ENCODE measurements around the gene CYP3A4.

GRCh38 chr7:99709838-99710578, 74.0 kb downstream of the CYP3A4 start:
- TF ChIP-seq CTCF (IDR thresholded peaks at IDR 0.05; ENCODE audit: low read depth, low read length) (no peak), POLR2A (IDR thresholded peaks at IDR 0.05; ENCODE audit: extremely low read depth, insufficient read length) (no peak), MAX (IDR thresholded peaks at IDR 0.05; ENCODE audit: low read depth, low read length) (no peak)

Measured in NB4 (cell line).